HepG2 (cell line): ENCODE data around the gene SPHK2. TPM values are rescaled to one million over a fixed set of nuclear protein-coding genes. Genes with fewer than 3 reads are reported as not detected.
A peak's percentile ranks its signal among the peaks of the same experiment; 100 is the strongest.

Source experiments
- ATAC-seq: fragments of 200-7000 bp; cut with Tn5 transposase; 3 replicates; pipeline ENCODE4 v1.9.1; 2020; ENCODE audit warnings: mild to moderate bottlenecking, moderate library complexity
- BruUV-seq: library from RNA; stranded (reverse); fragments of 400-500 nt; replicated peaks from 2 replicates; lab custom pipeline; 2021; lab: Mats Ljungman, UMichigan
- CTCF ChIA-PET: fragments of 300-600 bp; formaldehyde crosslinking; extraction: SDS; loops from one replicate; lab custom pipeline; 2021; ENCODE audit warnings: low total read pairs, inconsistent platforms, low intra/inter-chr PET ratio; lab: Yijun Ruan, JAX
- POLR2A ChIA-PET: fragments of 350-600 bp; sonication (Branson Sonifier 250); formaldehyde crosslinking; loops from one replicate; lab custom pipeline; 2020; ENCODE audit warnings: antibody characterized with exemption, inconsistent platforms; lab: Yijun Ruan, JAX
- DNase-seq: peaks from one replicate; pipeline ENCODE4 v3.0.0-alpha.2; 2015; ENCODE audit warnings: low spot score
- FAIRE-seq: peaks from 3 replicates; lab custom pipeline; 2011; peaks lifted over from hg19 to GRCh38; lab: Jason Lieb, UNC
- H2AFZ ChIP-seq: one replicate; pipeline ENCODE4 v1.6.1; 2011; ENCODE audit warnings: low read length, inconsistent platforms
- H3K27ac ChIP-seq: fragments of 300-600 bp; 3 replicates; pipeline ENCODE4 v1.8.0; 2011; ENCODE audit warnings: mixed run types, mild to moderate bottlenecking, mixed read lengths, low read length, inconsistent platforms; ENCODE audit not compliant: insufficient read depth; ENCODE audit errors: extremely low read length
- H3K27me3 ChIP-seq, 2 experiments: fragments of 200-600 bp in 1 of 2; 2 replicates in 1 of 2; 3 replicates in 1 of 2; pipeline versions ENCODE4 v1.6.0 to v1.8.0; 2011; ENCODE audit warnings: low read length in 2 of 2, mild to moderate bottlenecking in 2 of 2, moderate library complexity in 2 of 2, inconsistent platforms in 1 of 2; ENCODE audit not compliant: insufficient read depth in 2 of 2, control insufficient read depth in 1 of 2
- H3K36me3 ChIP-seq, 2 experiments: fragments of 200-600 bp in 1 of 2; replicated peaks in 1 of 2; 2 replicates in 1 of 2; 3 replicates in 1 of 2; pipeline versions ENCODE4 v1.5.1 to v1.8.0; 2011; ENCODE audit warnings: low read length in 2 of 2, inconsistent platforms in 1 of 2; ENCODE audit not compliant: insufficient read depth in 2 of 2, control insufficient read depth in 1 of 2
- H3K4me1 ChIP-seq: 2 replicates; pipeline ENCODE4 v1.5.1; 2012; ENCODE audit warnings: low read length, inconsistent platforms; ENCODE audit not compliant: insufficient read depth
- H3K4me2 ChIP-seq: 2 replicates; pipeline ENCODE4 v1.6.0; 2011; ENCODE audit warnings: low read depth, low read length, inconsistent platforms
- H3K4me3 ChIP-seq, 3 experiments: fragments of 200-600 bp in 1 of 3; sonication (generic), shearing (Covaris generic) in 1 of 3; replicated peaks in 1 of 3; 2 replicates each; pipeline ENCODE4 v1.5.1; 2011 to 2016; ENCODE audit warnings: low read length in 3 of 3, inconsistent platforms in 2 of 3, low read depth in 2 of 3, mild to moderate bottlenecking in 2 of 3, control low read depth in 1 of 3, mixed read lengths in 1 of 3; ENCODE audit not compliant: insufficient read depth in 1 of 3
- H3K79me2 ChIP-seq: one replicate; pipeline ENCODE4 v1.6.1; 2011; ENCODE audit warnings: low read length, inconsistent platforms; ENCODE audit not compliant: insufficient read depth
- H3K9ac ChIP-seq: 2 replicates; pipeline ENCODE4 v1.6.0; 2011; ENCODE audit warnings: mild to moderate bottlenecking, low read depth, low read length, inconsistent platforms; ENCODE audit not compliant: insufficient read depth
- H3K9me3 ChIP-seq: 2 replicates; pipeline ENCODE4 v1.5.1; 2012; ENCODE audit warnings: mild to moderate bottlenecking, low read length
- H4K20me1 ChIP-seq: 2 replicates; pipeline ENCODE4 v1.6.0; 2011; ENCODE audit warnings: inconsistent platforms, mild to moderate bottlenecking, low read length, moderate library complexity; ENCODE audit not compliant: insufficient read depth
- CEBPB ChIP-seq: IDR thresholded peaks from 2 replicates; pipeline ENCODE4 v1.6.1; 2011; ENCODE audit warnings: low read depth, low read length, improper control_type of control experiment, borderline replicate concordance
- CREB1 ChIP-seq, 2 experiments: fragments of 450-650 bp in 1 of 2; IDR thresholded peaks; 2 replicates each; pipeline ENCODE4 v1.6.1; 2016 to 2017; ENCODE audit warnings: control low read depth in 1 of 2, mild to moderate bottlenecking in 1 of 2, missing compliant biosample characterization in 1 of 2, missing genetic modification characterization in 1 of 2
- PAX8 ChIP-seq: sonication (generic); formaldehyde crosslinking; IDR thresholded peaks from 2 replicates; pipeline ENCODE4 v1.8.0; 2022; ENCODE audit warnings: mild to moderate bottlenecking, missing genetic modification reagents, borderline replicate concordance
- RFX5 ChIP-seq: IDR thresholded peaks from 2 replicates; pipeline ENCODE4 v1.6.1; 2011; ENCODE audit warnings: low read depth, low read length, improper control_type of control experiment
- RFXANK ChIP-seq: IDR thresholded peaks from 2 replicates; pipeline ENCODE4 v1.6.1; 2016
- ZBTB3 ChIP-seq: sonication (generic); formaldehyde crosslinking; IDR thresholded peaks from 2 replicates; pipeline ENCODE4 v1.4.0; 2020; ENCODE audit warnings: low read depth, mild to moderate bottlenecking, moderate library complexity, missing genetic modification reagents, borderline replicate concordance
- WGBS: methylation state at CpG from one replicate; pipeline ENCODE4 v1.1.6; 2017; ENCODE audit warnings: low lambda C conversion rate; 5-methylcytosine and 5-hydroxymethylcytosine counted together
- in situ Hi-C: cut with HindIII; loops from 2 replicates; pipeline ENCODE4 v1.10.0; 2017; ENCODE audit warnings: low pct_unique_long_range_greater_than_20kb; ENCODE audit not compliant: extremely low pct_ligation_motif_present
- intact Hi-C: fragments of 100-400 bp; cut with micrococcal nuclease; formaldehyde crosslinking; loops from one replicate; pipeline ENCODE4 v1.10.0; 2022; ENCODE audit not compliant: unreplicated experiment
- polyA plus RNA-seq, 8 experiments: library from polyadenylated mRNA; depleted of rRNA in 3 of 8; stranded (reverse) in 7 of 8; unstranded in 1 of 8; fragments of >200 nt; fragmentation: Illumina TruSeq in 4 of 8; extraction: Trizol in 4 of 8; gene quantifications; 2 replicates each; pipeline versions ENCODE4 v1.2.1 to v1.2.3, GENCODE V29; 2011 to 2016; ENCODE audit warnings: low read depth in 4 of 8, missing spikeins in 1 of 8, mixed read lengths in 1 of 8; ENCODE audit not compliant: insufficient read depth in 1 of 8
- total RNA-seq, 5 experiments: library from RNA; depleted of rRNA; stranded (reverse); fragments of >200 nt; fragmentation: Illumina TruSeq; extraction: Trizol; gene quantifications; 2 replicates each; pipeline ENCODE4 v1.2.3, GENCODE V29; 2016; ENCODE audit warnings: low read depth in 1 of 5
- TF ChIP-seq, protein P1 (sequence below): IDR thresholded peaks from 2 replicates; pipeline ENCODE4 v1.4.0; 2020; ENCODE audit warnings: mild to moderate bottlenecking, missing genetic modification reagents

SPHK2 gene
- total and polyA plus RNA-seq, 2 of the 13 experiments (the other 11 are each of a cell fraction or from before 2014, with no cell fraction given) = 2.9 to 14.4 TPM

DNA sequence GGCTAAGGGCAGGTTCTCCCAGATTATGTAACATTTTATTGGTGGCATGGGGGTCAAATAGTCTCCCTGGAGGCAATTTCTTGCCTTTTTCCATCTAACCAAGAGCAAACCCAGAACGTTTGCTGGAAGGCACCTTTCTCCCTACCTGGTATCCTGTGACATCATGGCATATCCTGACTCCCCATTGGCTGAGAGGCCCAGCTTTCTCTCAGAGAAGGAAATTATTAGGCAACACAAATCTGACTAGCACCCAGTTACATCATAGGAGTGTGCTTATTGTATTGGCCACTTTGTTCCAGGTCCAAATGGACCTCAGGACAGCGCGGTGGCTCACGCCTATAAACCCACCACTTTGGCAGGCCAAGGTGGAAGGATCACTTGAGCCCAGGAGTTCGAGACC is 40.5 kb downstream of the SPHK2 start:
- no peaks in the 10 kb centered on the region for H4K20me1 ChIP-seq
- ATAC-seq (no peak), DNase-seq (no peak), FAIRE-seq (no peak)
- H3K27me3 ChIP-seq = peaks cover 1 to 3% of the 10 kb centered on the region in 2 experiments; a peak in 2 of 5 replicates
- H3K9ac ChIP-seq = no peak overlapping the region
- no peaks in the 10 kb centered on the region for H3K36me3 ChIP-seq
- ChIA-PET POLR2A (no interaction called here), CTCF (no interaction called here)
- in situ Hi-C loops = no loop called here
- intact Hi-C loops = no loop called here
- no peak overlapping the region for H3K27ac ChIP-seq
- no peak for TF ChIP-seq PAX8 (CRISPR knock-in tag)
- peak; percentile 92 for TF ChIP-seq RFXANK (CRISPR knock-in tag)
- peak; percentile 59; the same call in 1 of the 2 replicates for TF ChIP-seq CEBPB
- TF ChIP-seq RFX5 = peak; percentile 97
- TF ChIP-seq CREB1 (IDR thresholded peaks at IDR 0.05) = no peak
- TF ChIP-seq CREB1 (CRISPR knock-in tag; IDR thresholded peaks at IDR 0.05) = peak; percentile 65
- TF ChIP-seq ZBTB3 = no peak
- H3K9me3 ChIP-seq = no peaks in the 10 kb centered on the region
- 60% methylated on average over 5 of the region's 5 CpGs for WGBS
- BruUV-seq = no TSS peak
- no peak overlapping the region for H3K4me2 ChIP-seq
- H2AFZ ChIP-seq = no peak overlapping the region
- no peaks in the 10 kb centered on the region for H3K79me2 ChIP-seq
- no peak overlapping the region for H3K4me3 ChIP-seq
- H3K4me1 ChIP-seq = no peaks in the 10 kb centered on the region

- CTCF ChIA-PET = interaction anchor here (0.7 kb wide), 1 partner anchor 23 kb away, joined by 3 read pairs; no protein-coding TSS in a partner anchor
- FAIRE-seq (peak; percentile 58), DNase-seq (peak; percentile 66), ATAC-seq (peak; percentile 74)
- Histone ChIP-seq H4K20me1 (no peaks in the 10 kb centered on the region), H3K4me2 (no peak overlapping the region), H3K27ac (no peak overlapping the region), H3K9ac (no peak overlapping the region), H3K36me3 (no peaks in the 10 kb centered on the region), H3K27me3 (peaks cover 1 to 6% of the 10 kb centered on the region in 2 experiments; a peak in 2 of 5 replicates), H3K4me1 (no peaks in the 10 kb centered on the region), H3K4me3 (no peak overlapping the region), H3K79me2 (no peaks in the 10 kb centered on the region), H3K9me3 (no peaks in the 10 kb centered on the region), H2AFZ (no peak overlapping the region)
- BruUV-seq = no TSS peak
- POLR2A ChIA-PET = no interaction called here
- in situ Hi-C loops (no loop called here), intact Hi-C loops (no loop called here)
- 68% methylated on average over 32 of the region's 35 CpGs for WGBS
- TF ChIP-seq, protein P1, sequence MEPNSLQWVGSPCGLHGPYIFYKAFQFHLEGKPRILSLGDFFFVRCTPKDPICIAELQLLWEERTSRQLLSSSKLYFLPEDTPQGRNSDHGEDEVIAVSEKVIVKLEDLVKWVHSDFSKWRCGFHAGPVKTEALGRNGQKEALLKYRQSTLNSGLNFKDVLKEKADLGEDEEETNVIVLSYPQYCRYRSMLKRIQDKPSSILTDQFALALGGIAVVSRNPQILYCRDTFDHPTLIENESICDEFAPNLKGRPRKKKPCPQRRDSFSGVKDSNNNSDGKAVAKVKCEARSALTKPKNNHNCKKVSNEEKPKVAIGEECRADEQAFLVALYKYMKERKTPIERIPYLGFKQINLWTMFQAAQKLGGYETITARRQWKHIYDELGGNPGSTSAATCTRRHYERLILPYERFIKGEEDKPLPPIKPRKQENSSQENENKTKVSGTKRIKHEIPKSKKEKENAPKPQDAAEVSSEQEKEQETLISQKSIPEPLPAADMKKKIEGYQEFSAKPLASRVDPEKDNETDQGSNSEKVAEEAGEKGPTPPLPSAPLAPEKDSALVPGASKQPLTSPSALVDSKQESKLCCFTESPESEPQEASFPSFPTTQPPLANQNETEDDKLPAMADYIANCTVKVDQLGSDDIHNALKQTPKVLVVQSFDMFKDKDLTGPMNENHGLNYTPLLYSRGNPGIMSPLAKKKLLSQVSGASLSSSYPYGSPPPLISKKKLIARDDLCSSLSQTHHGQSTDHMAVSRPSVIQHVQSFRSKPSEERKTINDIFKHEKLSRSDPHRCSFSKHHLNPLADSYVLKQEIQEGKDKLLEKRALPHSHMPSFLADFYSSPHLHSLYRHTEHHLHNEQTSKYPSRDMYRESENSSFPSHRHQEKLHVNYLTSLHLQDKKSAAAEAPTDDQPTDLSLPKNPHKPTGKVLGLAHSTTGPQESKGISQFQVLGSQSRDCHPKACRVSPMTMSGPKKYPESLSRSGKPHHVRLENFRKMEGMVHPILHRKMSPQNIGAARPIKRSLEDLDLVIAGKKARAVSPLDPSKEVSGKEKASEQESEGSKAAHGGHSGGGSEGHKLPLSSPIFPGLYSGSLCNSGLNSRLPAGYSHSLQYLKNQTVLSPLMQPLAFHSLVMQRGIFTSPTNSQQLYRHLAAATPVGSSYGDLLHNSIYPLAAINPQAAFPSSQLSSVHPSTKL (CRISPR knock-in tag) = no peak
These were observed 41.8 kb downstream of the SPHK2 start for GRCh38 chr19:48660852-48661710.
